HG02852 (cell line): ENCODE results near the gene SNN.

Experiments
- ATAC-seq: cut with Tn5 transposase; IDR thresholded peaks from one replicate; pipeline ENCODE4 v1.9.1; 2021; ENCODE audit warnings: mild to moderate bottlenecking, moderate library complexity; ENCODE audit not compliant: unreplicated experiment

SNN gene

DNA sequence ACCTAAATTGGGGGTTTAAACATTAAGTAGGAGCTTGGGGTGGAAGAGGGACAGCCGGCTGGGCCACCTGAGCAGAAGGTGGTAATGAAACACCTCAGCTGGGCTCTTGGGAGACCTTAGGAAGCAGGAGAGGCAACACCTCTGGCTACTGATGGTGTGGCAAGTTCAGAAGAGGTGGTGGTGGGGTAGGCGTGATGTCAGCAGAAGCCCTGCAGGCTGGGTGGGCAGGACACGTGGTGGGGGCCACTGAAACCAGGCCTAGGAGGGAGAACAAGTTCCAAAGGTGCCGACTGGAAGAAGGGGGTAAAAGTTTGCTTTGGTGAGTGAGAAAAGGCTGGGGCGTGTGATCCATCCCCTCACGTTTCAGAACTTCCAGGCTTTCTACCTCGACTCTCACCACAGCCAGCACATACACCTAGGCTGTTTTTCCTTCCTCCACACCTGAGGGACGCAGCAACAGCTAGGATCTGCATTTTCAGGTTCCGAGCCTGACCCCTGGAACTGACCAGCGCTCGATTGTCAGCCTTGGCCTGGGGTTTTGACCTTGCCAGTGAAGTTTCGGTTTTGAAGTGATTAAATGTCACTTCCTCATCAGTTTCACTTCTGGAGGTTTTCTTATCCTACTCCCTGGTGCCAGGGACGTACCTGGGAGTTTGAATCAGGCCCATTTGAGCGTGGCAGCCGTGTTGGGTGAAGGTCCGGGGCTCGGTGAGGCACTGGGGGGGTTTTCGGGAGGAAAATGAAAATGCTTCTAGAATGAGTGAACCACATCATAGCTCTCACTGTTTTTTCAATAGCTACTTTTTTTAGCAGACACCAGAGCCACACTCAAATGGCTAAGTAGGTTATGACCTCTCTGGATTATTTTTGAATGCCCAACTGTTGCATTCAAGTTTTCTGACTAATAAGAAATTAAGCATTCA lies 10.0 kb downstream of the SNN start:
- no peak for ATAC-seq

DNA sequence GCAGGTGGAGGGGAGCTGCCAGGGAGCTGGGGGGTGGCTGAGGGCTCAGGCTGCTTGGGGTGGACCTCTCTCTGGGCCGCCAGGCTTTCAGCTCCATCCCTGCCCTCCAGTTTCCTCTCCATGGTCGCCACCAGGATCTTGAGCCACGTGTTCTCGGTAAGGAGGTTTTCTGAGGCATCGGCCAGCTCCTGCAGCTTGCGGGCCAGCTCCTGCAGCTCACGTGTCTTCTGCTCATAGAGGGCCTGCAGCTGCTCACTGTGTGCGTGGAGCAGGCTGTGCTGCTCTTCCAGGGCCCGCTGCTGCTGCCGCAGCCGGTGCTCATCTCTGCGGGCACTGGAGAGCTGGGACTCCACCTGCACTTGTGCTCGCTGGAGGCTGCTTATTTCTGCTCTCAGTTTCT lies 11.0 kb downstream of the SNN start:
- ATAC-seq = no peak

DNA sequence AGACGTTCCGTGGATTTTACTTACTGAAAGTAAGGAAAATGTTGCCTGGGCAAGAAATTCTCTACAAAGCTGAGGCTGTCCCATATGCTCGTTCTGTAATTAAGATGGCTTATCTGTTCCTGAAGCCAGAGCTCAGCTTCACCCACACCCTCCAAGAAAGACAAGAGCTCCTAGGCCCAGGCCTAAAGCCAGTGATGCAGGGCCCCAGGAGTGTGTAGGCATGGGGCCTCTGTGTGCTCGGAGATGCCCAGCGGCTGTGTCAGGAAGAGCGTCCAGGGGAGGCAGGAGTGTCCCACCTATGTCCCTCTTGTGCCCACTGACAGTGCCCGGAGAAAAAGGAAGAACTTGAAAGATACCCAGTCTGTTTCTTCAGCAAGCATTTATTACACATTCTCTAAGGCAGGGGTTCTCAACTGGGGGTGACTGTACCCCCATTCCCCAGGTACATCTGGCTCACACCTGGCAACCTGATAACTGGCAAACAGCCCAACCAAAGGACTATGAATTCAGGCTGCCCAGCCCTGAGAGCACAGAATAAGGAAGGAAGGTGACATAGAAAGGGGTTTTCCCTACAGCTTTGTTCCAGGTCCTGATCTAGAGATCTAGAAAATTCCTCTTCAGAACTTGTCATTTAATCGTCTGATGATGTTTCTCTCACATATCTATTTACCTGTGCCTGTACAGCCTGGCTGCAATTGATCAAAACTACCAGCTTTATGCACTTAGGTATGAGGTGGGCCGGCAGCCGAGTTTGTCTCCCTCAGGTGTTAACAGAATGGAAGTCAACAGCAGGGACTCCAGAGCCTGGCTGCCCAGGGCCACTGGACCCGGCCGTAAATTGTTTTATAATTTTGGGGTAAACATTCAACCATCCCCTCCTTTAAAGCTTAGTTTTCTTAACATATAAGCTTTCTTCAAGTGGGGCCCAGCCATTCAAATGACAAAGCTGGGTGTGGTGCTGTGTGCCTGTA lies 12.0 kb downstream of the SNN start:
- ATAC-seq = no peak

DNA sequence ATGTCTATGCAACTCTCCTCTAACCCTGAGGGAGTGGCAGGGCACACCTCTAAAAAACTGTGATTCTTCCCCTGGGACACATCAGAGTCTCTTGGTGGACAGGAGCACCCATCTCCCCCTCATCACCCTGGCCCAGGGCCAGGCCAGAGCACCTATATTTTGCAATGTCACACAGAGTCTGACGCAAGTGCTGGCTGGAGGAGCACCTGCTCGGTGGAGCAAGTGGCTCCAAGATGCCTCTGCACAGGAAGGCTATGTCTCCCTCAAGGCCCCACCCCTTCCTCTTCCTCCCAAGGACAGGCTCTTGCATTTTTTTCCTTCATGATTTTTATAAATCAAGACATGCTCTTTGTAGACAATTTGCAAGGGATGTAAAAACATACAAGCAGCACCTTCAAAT lies 13.3 kb downstream of the SNN start:
- no peak for ATAC-seq

DNA sequence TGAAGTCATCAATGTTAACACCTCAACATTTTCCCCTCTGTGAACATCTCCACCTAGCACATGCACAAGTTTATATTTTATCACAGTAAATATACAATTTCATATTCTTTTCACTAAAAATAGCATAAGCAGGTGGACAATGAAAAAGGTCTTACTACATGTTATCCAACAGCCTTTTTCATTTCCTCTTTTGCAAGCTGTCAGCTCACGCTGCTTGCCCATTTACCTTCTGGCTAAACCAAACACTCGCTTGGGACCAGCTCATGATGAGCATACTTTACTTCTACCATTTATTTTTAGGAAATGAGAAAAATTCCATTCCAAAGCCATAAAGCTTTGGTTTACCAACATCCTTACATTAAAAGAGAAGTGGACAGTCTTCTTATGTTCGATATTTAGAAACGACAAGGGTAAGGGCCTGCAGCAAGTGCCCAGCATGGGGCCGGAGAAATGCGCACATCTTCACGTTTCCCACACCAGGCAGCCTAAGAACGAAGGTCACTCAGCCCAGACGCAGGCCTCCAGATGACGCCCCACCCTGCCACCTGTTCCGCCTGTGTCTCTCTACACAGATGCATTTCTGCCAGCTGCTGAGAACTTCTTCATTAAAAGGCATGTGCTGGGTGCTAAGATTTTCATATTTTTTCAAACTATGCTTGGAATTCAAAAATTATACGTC lies 13.9 kb downstream of the SNN start:
- ATAC-seq = no peak

DNA sequence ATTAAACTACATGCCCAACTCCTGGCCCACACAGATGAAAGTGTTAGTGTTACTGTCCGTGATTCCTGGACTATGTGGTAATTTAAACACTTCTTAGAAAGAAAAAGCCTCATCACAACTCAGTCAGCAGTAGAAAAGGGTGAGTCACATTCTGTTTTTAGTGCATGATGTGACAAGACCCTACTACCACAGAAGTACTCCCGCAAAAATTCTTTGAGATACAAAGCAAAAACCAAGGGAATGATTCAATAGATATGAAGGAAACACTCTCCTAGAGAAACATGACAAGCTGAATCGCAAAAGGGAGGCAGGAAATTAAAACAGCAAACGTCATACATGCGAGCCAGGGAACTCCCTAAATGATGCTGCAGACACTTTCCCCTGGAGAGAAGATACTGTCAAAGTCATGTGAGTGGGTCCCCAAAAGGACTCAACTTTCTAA lies 14.4 kb downstream of the SNN start:
- ATAC-seq = no peak

DNA sequence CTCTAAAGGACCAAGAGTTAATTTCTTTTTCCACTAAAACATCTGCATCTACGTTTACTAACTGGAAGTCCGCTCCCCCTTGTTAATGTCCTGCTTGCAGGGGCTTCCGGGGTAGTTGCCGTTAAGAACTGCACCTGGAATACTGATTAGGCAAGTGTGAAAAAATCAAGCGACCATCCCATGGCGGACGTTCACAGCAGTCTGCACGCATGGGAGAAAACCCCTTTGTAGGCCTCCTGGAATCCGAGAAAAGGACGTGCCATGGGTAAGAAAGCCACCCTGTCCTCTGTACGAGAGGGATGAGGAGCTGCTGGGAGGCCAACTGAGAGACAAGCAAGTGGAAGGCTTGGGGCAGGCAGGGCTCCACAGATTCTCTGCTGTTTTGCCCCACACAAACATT lies 14.9 kb downstream of the SNN start:
- ATAC-seq = no peak

DNA sequence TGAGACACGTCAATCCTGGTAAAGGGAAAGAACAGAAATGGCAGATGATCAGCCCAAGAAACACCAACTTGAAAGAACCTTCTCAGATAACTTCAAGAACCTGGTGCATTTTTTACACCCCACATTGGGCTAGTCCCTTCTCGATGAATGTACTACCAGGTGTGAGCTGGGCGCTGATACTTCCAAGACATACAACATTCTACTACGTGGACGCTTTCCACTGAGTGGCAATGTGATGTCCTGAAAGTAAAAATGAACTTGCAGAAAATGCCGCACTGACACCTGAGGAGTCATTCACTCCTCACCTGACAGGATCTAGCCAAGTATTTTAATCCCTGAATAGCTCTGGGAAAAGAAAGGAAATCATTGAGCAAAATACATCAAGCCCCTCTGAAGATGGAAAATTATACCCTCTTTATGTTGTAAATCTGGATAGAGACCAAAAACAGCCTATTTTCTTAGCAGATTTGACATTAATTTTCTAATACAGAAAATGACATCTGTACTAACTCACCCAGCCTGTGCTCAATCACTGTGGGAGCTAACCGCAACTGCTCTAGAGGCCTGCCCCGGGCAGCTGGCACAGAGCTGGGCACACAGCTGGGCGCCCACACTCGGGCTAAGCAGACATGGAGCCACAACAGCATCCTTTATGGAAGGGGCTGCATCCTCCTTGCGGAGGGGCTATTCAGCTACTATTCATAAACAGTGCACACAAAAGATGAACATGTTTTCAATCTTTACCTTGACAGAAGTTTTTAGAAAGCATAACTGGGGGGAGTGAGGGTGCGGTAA lies 16.2 kb downstream of the SNN start:
- ATAC-seq = no peak

DNA sequence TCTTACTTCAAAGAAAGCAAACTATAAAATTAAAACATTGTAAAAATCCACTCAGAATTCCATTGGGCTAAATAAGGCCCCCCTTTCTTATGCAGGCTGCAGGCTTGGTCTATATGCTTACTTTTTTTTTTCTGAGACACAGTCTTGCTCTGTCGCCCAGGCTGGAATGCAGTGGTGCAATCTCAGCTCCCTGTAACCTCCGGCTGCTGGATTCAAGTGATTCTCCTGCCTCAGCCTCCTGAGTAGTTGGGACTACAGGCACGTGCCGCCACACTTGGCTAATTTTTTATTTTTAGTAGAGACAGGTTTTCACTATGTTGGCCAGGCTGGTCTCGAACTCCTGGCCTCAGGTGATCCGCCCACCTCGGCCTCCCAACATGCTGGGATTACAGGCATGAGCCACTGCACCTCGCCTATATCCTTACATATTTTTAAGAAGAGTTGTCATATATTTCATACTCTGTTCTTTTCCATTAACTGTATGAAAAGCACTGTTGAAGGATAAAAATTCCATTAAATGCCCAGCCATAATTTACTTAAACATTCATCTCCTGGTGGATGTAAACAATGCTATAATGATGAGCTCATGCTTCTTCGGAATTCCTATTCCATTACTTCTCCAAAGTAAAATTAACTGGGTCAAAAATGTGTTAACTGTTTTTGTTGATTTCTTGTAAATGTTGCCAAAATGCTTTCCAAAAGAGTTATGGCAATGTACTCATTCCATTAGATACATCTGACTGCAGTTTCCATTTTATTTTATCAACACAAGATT lies 17.8 kb downstream of the SNN start:
- no peak for ATAC-seq

DNA sequence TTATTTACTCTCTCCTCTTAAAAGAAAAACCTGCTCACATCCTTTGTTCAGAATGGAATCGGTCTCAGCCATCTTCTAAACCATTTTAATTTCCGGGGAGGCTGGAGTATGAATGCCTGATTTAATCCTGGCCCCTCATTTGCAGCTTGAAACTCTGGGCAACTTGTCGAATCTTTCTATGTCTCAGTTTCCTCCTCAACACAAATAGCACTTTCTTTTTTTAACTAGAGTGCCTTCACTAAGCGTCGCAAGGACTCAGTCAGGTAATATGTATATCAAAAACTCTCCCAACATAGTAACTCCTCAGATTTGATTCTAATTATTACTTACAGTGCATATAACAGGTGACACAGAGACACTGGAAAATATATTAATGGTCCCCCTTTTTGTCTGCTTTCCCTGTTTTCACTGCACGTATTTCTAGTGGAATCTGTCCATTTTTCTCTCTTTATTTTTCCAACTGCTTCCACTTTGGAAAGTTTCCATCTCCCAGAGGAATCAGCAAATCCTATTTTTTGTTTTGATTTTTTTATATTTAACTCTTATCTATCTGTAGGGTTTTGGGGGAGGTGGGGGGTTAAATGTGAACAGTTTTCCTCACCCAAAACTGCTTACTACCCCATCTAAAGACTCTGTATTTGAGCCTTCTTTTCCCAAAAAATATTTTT lies 18.6 kb downstream of the SNN start:
- no peak for ATAC-seq

DNA sequence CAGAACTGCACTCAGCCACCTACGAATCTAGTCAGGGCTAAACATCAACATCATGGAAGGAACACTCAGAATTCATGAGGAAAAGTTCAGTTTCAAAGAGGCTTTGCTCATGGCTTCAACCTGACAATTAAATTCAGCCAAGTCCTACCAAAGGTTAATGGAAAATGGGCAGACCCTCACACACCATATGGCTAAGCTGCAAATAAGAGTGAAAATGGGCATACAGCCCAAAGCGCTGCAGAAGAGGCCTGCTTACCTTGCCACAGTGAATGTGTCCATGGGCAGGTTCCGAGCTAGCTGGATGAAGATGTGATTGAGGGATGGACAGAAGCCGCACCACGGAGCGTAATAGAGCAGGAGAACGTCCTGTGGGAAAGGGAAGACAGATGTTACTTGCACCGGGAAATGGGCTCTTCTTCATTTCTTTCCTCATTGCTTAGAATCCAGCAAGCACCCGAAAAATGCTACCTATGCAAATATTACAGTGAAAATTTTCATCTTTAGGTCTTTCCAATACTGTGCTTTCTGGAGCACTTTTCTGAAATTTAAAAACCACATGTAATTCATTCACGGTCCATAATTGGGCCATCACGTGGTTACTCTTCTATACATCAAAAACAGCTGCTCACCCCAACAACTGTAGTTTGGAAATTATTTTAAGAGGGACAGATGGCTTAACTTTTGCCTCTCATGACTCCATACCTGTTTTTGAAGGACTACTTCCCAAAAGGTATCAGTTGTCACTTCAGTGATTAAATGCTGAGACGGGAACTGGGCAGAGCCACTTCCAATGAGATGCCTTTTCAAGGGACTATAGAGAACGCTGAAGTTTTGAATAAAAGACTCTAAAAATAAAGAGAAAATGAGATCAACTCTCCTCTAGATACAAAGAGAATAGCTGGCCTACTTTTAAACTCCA lies 19.6 kb downstream of the SNN start:
- ATAC-seq = no peak

DNA sequence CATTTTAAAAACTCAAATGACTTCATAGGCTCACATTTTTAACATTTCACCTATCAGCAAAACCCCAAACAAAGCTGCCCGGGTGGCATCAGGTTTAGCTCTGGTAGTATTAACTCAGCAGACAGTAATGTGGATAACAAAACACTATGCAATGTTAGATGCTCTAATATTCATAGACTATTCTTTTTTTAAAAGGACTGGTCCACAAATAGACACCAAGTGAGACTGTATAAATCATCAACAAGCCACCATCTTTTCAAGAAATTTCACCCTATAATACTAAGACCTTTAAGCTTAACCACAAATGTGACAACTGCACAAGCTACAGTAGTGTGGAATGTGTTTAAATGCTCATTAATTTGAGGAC lies 20.2 kb downstream of the SNN start:
- ATAC-seq = no peak

DNA sequence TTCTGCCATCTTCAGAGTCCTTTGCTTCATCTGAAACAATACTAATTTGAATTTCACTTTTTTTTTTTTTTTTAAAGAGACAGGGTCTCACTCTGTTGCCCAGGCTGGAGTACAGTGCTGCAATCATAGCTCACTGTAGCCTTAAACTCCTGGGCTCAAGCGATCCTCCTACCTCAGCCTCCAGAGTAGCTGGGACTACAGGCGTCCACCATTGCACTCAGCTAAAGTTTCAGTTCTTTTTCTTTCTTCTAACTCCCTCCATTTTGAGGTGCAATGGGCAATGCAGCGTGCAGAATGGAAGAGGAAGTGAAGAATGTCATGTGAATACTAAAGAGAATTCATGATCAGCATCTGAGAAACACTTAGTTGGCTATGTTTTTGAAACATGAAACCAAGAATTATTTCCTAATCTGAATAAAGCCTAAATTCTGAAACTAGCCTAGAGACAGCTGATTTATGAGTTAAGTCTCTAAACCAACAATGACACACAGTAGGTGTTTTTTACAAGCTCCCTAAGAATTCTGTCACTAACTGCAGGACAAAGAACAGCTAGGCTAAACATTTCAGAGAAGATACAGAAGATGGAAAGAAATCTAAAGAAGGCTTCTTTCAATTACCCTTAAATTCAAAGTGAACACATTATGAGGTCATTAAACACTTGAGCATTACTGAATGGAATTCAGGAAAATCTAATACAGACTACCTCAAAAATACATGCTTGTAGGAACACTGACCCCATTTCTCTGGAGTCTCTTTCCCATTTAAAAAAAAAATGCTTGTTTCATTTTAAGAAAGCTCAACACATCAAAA lies 21.0 kb downstream of the SNN start:
- peak; percentile 91 for ATAC-seq

DNA sequence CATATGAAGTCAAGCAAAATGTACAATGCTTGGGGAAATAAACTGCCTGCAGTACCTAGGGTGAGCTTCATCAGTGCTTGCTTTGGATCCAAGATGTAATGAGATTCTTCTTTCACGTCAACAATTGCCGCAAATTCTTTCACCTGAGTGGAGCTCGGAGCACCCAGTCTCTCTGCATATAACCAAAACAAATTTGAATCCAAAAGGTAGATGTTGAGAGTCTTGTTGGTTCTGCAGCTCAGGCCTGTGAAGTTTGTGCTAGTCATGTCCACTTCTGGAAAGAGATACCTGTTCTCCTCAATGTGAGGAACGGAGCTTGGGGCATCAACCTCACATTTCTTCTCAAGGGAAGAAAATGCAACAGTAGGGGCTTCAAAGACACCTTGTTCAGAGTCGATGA lies 23.0 kb downstream of the SNN start:
- ATAC-seq = no peak

DNA sequence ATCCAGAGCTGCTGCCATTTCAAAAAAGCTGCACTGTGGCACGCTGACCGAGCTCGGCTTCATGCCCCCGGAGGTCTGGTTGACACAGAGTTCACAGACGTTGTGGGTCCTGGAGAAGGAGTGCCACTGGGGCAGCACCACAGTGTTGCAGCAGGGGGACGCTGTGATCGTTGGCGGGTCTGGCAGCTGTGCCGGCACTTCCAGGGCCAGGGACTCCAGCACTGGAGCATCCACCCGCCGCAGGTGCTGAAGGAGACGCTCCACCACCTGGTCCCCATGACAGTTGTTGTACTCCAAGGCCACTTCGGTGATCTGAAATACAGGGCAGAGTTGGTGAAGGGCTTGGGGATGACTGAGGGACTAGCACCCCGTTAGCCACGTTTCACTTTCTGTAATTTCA lies 23.5 kb downstream of the SNN start:
- ATAC-seq = no peak

DNA sequence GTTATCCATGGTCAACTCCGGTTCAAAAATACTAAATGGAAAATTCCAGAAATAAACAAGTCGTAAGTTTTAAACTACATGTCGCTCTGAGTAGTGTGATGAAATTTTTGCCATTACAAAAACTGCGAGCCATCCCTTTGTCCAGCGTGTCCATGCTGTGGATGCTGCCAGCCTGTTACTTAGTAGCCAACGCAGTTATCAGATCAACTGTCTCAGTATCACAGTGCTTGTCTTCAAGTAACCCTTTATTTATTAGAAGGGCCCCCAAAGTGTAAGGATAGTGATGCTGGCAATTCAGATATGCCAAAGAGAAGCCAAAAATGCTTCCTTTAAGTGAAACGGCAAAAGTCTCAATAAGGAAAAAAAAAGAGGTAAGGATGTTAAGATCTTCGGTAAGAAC lies 23.9 kb downstream of the SNN start:
- no peak for ATAC-seq

DNA sequence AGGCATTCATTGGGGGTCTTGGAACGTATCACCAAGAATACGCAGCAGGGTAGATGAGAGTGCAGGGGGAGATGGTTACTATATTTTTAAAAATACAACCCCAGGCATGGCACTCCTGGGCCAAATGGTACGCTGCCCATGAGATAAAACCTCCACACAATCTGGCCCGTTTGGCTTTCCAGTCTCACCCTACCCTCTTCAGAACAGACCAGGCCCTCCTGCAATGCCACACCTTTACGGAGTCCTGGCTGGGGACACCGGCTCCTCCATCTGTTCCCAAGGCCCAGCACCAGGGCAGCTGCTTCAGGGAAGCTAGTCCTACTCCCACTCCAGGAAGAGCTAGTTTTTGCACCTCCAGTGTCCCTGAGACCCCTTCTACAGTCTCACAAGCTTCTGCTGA lies 24.4 kb downstream of the SNN start:
- no peak for ATAC-seq
